Testis (tissue), 2 donors: ENCODE data around the gene EZR.

Experiments used
- POLR2A ChIP-seq: fragments of 450-650 bp; IDR thresholded peaks from one replicate; pipeline ENCODE4 v1.6.1; 2017; ENCODE audit warnings: antibody characterized with exemption, mild to moderate bottlenecking, moderate library complexity
- TF ChIP-seq, protein P1 (sequence below), 3 experiments: fragments of 450-650 bp in 2 of 3; fragments of 200-600 bp in 1 of 3; sonication (generic) in 1 of 3; IDR thresholded peaks; one replicate each; pipeline ENCODE4 v1.5.1; 2016 to 2019; ENCODE audit warnings: antibody characterized with exemption in 3 of 3, mild to moderate bottlenecking in 2 of 3, moderate library complexity in 1 of 3

GRCh38 chr6:158776737-158777136 is 42.4 kb downstream of the EZR start:
- TF ChIP-seq, protein P1, sequence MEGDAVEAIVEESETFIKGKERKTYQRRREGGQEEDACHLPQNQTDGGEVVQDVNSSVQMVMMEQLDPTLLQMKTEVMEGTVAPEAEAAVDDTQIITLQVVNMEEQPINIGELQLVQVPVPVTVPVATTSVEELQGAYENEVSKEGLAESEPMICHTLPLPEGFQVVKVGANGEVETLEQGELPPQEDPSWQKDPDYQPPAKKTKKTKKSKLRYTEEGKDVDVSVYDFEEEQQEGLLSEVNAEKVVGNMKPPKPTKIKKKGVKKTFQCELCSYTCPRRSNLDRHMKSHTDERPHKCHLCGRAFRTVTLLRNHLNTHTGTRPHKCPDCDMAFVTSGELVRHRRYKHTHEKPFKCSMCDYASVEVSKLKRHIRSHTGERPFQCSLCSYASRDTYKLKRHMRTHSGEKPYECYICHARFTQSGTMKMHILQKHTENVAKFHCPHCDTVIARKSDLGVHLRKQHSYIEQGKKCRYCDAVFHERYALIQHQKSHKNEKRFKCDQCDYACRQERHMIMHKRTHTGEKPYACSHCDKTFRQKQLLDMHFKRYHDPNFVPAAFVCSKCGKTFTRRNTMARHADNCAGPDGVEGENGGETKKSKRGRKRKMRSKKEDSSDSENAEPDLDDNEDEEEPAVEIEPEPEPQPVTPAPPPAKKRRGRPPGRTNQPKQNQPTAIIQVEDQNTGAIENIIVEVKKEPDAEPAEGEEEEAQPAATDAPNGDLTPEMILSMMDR (IDR thresholded peaks at IDR 0.05): no peak
- TF ChIP-seq POLR2A: no peak
